Adrenal gland (tissue), 12 donors: Measurements from ENCODE around the gene CPXM2. TPM values are rescaled to one million over a fixed set of nuclear protein-coding genes. Genes with fewer than 3 reads are reported as not detected.

ENCODE experiments used
- DNase-seq, 7 donors: peaks; one replicate each; pipeline ENCODE4 v3.0.0-alpha.2; 2019 to 2020
- H3K27ac ChIP-seq, 5 donors: fragments of 200-600 bp; sonication (generic) in 4 of 5; 1 replicate in 3 of 5; 2 replicates in 2 of 5; pipeline versions ENCODE4 v1.5.1 to v1.8.0; 2016 to 2020; ENCODE audit warnings: mild to moderate bottlenecking in 1 of 5
- H3K27me3 ChIP-seq: fragments of 200-600 bp; 2 replicates; pipeline ENCODE4 v1.8.0; 2021
- H3K36me3 ChIP-seq, 2 donors: fragments of 200-600 bp; replicated peaks in 1 of 2; 1 replicate in 1 of 2; 2 replicates in 1 of 2; pipeline versions ENCODE4 v1.5.1 to v1.8.0; 2018 to 2022
- H3K4me1 ChIP-seq, 2 donors: fragments of 200-600 bp; replicated peaks in 1 of 2; 1 replicate in 1 of 2; 2 replicates in 1 of 2; pipeline versions ENCODE4 v1.5.1 to v1.8.0; 2018 to 2021
- H3K4me3 ChIP-seq, 4 donors: fragments of 200-600 bp; sonication (generic) in 3 of 4; one replicate each; pipeline ENCODE4 v1.5.1; 2016 to 2018
- H3K9me3 ChIP-seq, 3 donors: fragments of 200-600 bp; sonication (generic) in 1 of 3; replicated peaks in 1 of 3; 1 replicate in 2 of 3; 2 replicates in 1 of 3; pipeline versions ENCODE4 v1.5.1 to v1.8.0; 2016 to 2021
- POLR2A ChIP-seq, 2 donors: fragments of 450-650 bp; IDR thresholded peaks; one replicate each; pipeline ENCODE4 v1.6.1; 2017; ENCODE audit warnings: antibody characterized with exemption in 2 of 2, mild to moderate bottlenecking in 2 of 2, moderate library complexity in 1 of 2
- WGBS, 4 donors: extraction: QIAGEN DNeasy Blood & Tissue Kit in 2 of 4; methylation state at CpG; one replicate each; pipeline versions ENCODE4 v1.1.5 to v1.1.7; 2013 to 2017; 5-methylcytosine and 5-hydroxymethylcytosine counted together
- intact Hi-C, 2 donors: fragments of 100-400 bp; cut with DNase I; formaldehyde crosslinking; loops; one replicate each; pipeline versions ENCODE4 v1.14.1 to v1.15.0; 2022 to 2023
- polyA plus RNA-seq, 3 donors: library from polyadenylated mRNA; stranded (reverse); fragments of 200-250 nt in 2 of 3; fragments of 350-450 nt in 1 of 3; fragmentation: Illumina TruSeq in 1 of 3; extraction: RNeasy Lipid Tissue Mini Kit (QIAGEN cat#74804) in 1 of 3; gene quantifications; one replicate each; pipeline ENCODE4 v1.2.3, GENCODE V29; 2013 to 2014
- total RNA-seq, 9 donors: library from RNA; depleted of rRNA in 4 of 9; stranded (reverse); fragments of >200 nt in 4 of 9; fragments of 120-200 nt in 1 of 9; fragmentation: NEBNext Ultra II Directional in 1 of 9; extraction: Animal tissue kit (Norgen Biotek cat#: 25700) in 1 of 9; gene quantifications; one replicate each; pipeline versions ENCODE4 v1.1.0 to v1.2.4, GENCODE V29; 2013 to 2023
- TF ChIP-seq, protein P1 (sequence below), 6 experiments: fragments of 450-650 bp in 4 of 6; fragments of 200-600 bp in 2 of 6; sonication (generic) in 1 of 6; IDR thresholded peaks; 1 replicate in 5 of 6; 2 replicates in 1 of 6; pipeline versions ENCODE4 v1.5.1 to v1.8.0; 2016 to 2021; ENCODE audit warnings: antibody characterized with exemption in 6 of 6, mild to moderate bottlenecking in 2 of 6, moderate library complexity in 1 of 6
- donor health status: healthy with polysubstance abuse.
- donor health status: Bipolar disorder and iron deficiency.
- donor health status: DM: yes; HTN: yes; CAD: no.
- donor health status: DM: no; HTN: no; CAD: no.
- donor health status: DM: no; HTN: no; CAD: no.
- donor health status: DM: yes; HTN: yes; CAD: no.

The CPXM2 gene
- total and polyA plus RNA-seq, 12 donors: 0.17 to 10.8 (median 4.3) TPM

GRCh38 chr10:123772645-123773508 lies 118.7 kb downstream of the CPXM2 start:
- intact Hi-C loops: no loop called here
- Histone ChIP-seq H3K27ac (no peak overlapping the region), H3K4me3 (no peak overlapping the region), H3K36me3 (no peaks in the 10 kb centered on the region), H3K27me3 (no peaks in the 10 kb centered on the region), H3K4me1 (no peaks in the 10 kb centered on the region), H3K9me3 (no peaks in the 10 kb centered on the region)
- no peak for DNase-seq
- 47 to 56% (median 50%) methylated on average over 3 of the region's 3 CpGs for WGBS, 4 donors
- TF ChIP-seq POLR2A (IDR thresholded peaks at IDR 0.05): no peak
- TF ChIP-seq, protein P1, sequence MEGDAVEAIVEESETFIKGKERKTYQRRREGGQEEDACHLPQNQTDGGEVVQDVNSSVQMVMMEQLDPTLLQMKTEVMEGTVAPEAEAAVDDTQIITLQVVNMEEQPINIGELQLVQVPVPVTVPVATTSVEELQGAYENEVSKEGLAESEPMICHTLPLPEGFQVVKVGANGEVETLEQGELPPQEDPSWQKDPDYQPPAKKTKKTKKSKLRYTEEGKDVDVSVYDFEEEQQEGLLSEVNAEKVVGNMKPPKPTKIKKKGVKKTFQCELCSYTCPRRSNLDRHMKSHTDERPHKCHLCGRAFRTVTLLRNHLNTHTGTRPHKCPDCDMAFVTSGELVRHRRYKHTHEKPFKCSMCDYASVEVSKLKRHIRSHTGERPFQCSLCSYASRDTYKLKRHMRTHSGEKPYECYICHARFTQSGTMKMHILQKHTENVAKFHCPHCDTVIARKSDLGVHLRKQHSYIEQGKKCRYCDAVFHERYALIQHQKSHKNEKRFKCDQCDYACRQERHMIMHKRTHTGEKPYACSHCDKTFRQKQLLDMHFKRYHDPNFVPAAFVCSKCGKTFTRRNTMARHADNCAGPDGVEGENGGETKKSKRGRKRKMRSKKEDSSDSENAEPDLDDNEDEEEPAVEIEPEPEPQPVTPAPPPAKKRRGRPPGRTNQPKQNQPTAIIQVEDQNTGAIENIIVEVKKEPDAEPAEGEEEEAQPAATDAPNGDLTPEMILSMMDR (IDR thresholded peaks at IDR 0.05): no peak

DNA sequence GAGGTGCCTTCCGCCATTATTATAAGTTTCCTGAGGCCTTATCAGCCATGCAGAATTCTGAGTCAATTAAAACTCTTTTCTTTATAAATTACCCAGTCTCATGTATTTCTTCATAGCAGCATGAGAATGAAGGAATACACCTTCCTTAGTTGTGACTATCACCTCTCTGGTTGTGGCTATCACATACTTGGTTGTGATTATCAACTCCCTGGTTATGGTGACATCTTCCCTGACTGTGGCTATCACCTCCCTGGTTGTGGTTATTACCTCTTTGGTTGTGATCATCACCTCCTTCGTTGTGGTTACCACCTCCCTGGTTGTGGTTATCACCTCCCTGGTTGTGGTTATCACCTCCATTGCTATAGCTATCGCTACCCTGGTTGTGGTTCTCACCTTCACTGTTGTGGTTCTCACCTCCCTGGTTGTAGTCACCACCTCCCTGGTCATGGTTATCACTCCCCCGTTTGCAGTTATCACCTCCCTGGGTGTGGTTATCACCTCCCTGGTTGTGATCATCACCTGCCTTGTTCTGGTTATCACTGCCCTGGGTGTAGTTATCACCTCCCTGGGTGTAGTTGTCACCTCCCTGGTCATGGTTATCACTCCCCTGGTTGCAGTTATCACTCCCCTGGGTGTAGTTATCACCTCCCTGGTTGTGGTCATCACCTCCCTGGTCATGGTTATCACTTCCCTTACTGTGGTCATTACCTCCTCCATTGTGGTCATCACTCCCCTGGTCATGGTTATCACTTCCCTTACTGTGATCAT lies 119.5 kb downstream of the CPXM2 start:
- TF ChIP-seq POLR2A (IDR thresholded peaks at IDR 0.05): no peak
- H3K4me1 ChIP-seq: no peaks in the 10 kb centered on the region
- no peaks in the 10 kb centered on the region for H3K9me3 ChIP-seq
- no peak overlapping the region for H3K4me3 ChIP-seq
- H3K27me3 ChIP-seq: no peaks in the 10 kb centered on the region
- H3K36me3 ChIP-seq: no peaks in the 10 kb centered on the region
- WGBS, 4 donors: 70 to 85% (median 77%) methylated on average over 3 to 4 of the region's 4 CpGs
- no peak for DNase-seq
- intact Hi-C loops: no loop called here
- H3K27ac ChIP-seq: no peak overlapping the region

DNA sequence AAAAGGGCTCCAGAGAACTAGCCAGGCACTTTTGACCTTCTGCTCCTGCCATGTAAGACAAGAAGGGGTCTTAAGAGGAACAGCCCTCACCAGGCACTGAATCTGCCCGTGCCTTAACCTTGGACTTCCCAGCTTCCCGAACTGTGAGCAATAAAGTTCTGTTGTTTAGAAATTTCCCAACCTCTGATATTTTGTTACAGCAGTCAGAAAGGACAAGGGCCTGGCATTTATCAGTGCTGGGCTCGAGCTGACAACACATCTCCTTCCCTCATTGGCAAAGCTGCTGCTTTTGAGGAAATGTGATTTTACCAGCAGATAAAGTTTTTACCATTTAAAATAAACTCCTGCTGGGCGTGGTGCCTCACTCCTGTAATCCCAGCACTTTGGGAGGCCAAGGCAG lies 122.0 kb downstream of the CPXM2 start:
- H3K36me3 ChIP-seq: no peaks in the 10 kb centered on the region
- 32 to 40% (median 35%) methylated on average over 4 of the region's 4 CpGs for WGBS, 4 donors
- no peaks in the 10 kb centered on the region for H3K9me3 ChIP-seq
- H3K27ac ChIP-seq: no peak overlapping the region
- TF ChIP-seq, protein P1 (IDR thresholded peaks at IDR 0.05): no peak
- no peak for TF ChIP-seq POLR2A (IDR thresholded peaks at IDR 0.05)
- intact Hi-C loops: no loop called here
- no peaks in the 10 kb centered on the region for H3K4me1 ChIP-seq
- no peaks in the 10 kb centered on the region for H3K27me3 ChIP-seq
- no peak for DNase-seq
- H3K4me3 ChIP-seq: no peak overlapping the region

- TF ChIP-seq, protein P1 (IDR thresholded peaks at IDR 0.05): no peak
- no peak for TF ChIP-seq POLR2A (IDR thresholded peaks at IDR 0.05)
- Histone ChIP-seq H3K4me3 (no peak overlapping the region), H3K9me3 (no peaks in the 10 kb centered on the region), H3K36me3 (no peaks in the 10 kb centered on the region), H3K27me3 (no peaks in the 10 kb centered on the region), H3K27ac (no peak overlapping the region), H3K4me1 (no peaks in the 10 kb centered on the region)
- intact Hi-C loops: no loop called here
- 65 to 78% (median 68%) methylated on average over 8 of the region's 8 CpGs for WGBS, 4 donors
- DNase-seq: no peak
Measured at GRCh38 chr10:123766761-123767160, 124.8 kb downstream of the CPXM2 start.
